ENCODE results near the gene ARMH3. TPM values are rescaled to one million over a fixed set of nuclear protein-coding genes. Genes with fewer than 3 reads are reported as not detected.

The ARMH3 gene
- total RNA-seq, 1 donor from 2014 or later, result 19.1 TPM

DNA sequence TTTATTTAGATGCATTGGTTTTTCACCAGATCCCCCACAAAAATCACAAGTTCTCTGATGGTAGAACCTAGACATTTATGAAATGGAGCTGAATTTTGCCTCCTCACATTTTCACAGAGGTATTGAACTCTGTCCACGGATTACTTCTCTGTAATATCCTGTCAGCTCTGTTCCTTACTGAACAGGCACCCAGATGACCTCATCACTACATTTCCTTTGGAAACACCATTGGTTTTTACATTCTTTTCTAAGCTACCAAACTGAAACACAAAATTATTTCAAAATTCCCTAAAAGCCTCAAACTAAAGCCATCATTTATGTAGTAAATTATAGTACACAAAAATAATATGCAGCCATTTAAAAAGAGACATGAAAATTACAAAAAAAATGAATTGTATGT lies 114.1 kb downstream of the ARMH3 start:
- no peaks in the 10 kb centered on the region for H3K9me3 Mint-ChIP-seq
- H3K27me3 Mint-ChIP-seq (ENCODE audit: low read depth), result no peaks in the 10 kb centered on the region
- peaks cover 2% of the 10 kb centered on the region for H3K4me1 Mint-ChIP-seq (ENCODE audit: low read depth)
- H3K27ac Mint-ChIP-seq, result no peak overlapping the region
- DNase-seq (ENCODE audit: low spot score), result no peak
- intact Hi-C loops (cut with micrococcal nuclease), result no loop called here
- H3K36me3 Mint-ChIP-seq (ENCODE audit: low read depth), result peaks cover 26% of the 10 kb centered on the region
- no peak overlapping the region for H3K4me3 Mint-ChIP-seq (ENCODE audit: low read depth)

DNA sequence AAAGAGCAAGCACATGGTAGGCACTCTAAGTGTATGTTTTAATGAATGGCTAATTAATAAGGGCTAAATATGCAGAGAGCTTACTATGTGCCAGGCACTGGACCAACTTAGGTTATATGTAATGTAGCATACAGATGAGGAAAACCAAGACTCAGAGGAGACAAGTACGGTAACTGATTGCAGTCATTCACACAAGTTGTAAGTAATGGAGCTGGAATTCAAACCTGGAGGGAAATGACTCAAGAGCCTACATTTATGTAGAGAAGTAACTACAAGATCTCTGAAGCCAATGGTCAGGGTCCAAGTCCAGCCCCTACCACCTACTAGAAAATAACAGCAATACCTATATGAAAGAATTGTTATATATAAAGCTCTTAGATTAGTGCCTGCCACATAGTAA lies 115.1 kb downstream of the ARMH3 start:
- Mint-ChIP-seq H3K27ac (no peak overlapping the region), H3K4me1 (ENCODE audit: low read depth) (peaks cover 2% of the 10 kb centered on the region), H3K4me3 (ENCODE audit: low read depth) (no peak overlapping the region), H3K27me3 (ENCODE audit: low read depth) (no peaks in the 10 kb centered on the region), H3K36me3 (ENCODE audit: low read depth) (peaks cover 19% of the 10 kb centered on the region), H3K9me3 (no peaks in the 10 kb centered on the region)
- no peak for DNase-seq (ENCODE audit: low spot score)
- intact Hi-C loops (cut with micrococcal nuclease), result no loop called here

GRCh38 chr10:101939729-101940128 lies 116.2 kb downstream of the ARMH3 start:
- intact Hi-C loops (cut with micrococcal nuclease), result no loop called here

DNA sequence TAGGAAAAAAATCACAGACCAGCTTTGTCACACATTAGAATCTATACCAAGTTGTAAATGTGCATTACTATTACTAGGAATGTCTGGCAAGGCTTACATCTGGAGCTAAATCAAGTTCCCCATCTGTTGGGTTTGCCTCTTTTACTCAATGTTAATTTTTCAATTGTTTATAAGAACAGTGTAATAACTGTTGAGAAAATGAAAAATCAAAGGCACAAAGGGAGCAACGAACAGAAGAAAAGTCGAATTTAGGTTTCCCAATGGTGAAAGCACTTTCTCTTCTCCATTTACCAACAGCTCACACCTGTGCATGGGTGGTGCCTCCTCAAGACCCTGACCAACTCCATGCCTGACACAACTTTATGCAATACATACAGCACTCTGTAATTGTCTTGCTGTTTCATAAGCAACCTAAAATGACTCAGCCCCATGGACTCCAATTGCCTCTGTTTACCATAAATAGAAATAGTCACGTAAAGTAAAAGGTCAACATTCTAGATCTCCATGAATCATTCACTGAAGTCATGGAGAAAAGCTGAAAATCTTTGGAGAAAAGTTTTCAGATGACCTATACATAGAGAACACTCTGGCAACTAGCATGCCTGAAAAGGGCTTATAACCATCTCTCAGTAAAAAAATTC lies 116.8 kb downstream of the ARMH3 start:
- Mint-ChIP-seq H3K36me3 (ENCODE audit: low read depth) (peaks cover 19% of the 10 kb centered on the region), H3K27me3 (ENCODE audit: low read depth) (no peaks in the 10 kb centered on the region), H3K9me3 (no peaks in the 10 kb centered on the region), H3K4me1 (ENCODE audit: low read depth) (peaks cover 2% of the 10 kb centered on the region), H3K27ac (no peak overlapping the region), H3K4me3 (ENCODE audit: low read depth) (no peak overlapping the region)
- intact Hi-C loops (cut with micrococcal nuclease), result no loop called here
- DNase-seq (ENCODE audit: low spot score), result no peak

More at GRCh38 chr10:101939729-101940128, 116.2 kb downstream of the ARMH3 start:
- Mint-ChIP-seq H3K4me3 (ENCODE audit: low read depth) (no peak overlapping the region), H3K27me3 (ENCODE audit: low read depth) (no peaks in the 10 kb centered on the region), H3K27ac (no peak overlapping the region), H3K9me3 (no peaks in the 10 kb centered on the region), H3K4me1 (ENCODE audit: low read depth) (peaks cover 2% of the 10 kb centered on the region), H3K36me3 (ENCODE audit: low read depth) (peaks cover 19% of the 10 kb centered on the region)
- no peak for DNase-seq (ENCODE audit: low spot score)

- no peaks in the 10 kb centered on the region for H3K9me3 Mint-ChIP-seq
- peaks cover 17% of the 10 kb centered on the region for H3K36me3 Mint-ChIP-seq (ENCODE audit: low read depth)
- DNase-seq (ENCODE audit: low spot score), result no peak
- H3K27ac Mint-ChIP-seq, result no peak overlapping the region
- no peaks in the 10 kb centered on the region for H3K27me3 Mint-ChIP-seq (ENCODE audit: low read depth)
- peaks cover 2% of the 10 kb centered on the region for H3K4me1 Mint-ChIP-seq (ENCODE audit: low read depth)
- no peak overlapping the region for H3K4me3 Mint-ChIP-seq (ENCODE audit: low read depth)
- intact Hi-C loops (cut with micrococcal nuclease), result no loop called here
Observed at GRCh38 chr10:101938305-101939007, 117.5 kb downstream of the ARMH3 start.

GRCh38 chr10:101935431-101935830 lies 120.5 kb downstream of the ARMH3 start:
- no peaks in the 10 kb centered on the region for H3K9me3 Mint-ChIP-seq
- no peak overlapping the region for H3K27ac Mint-ChIP-seq
- no peak overlapping the region for H3K4me3 Mint-ChIP-seq (ENCODE audit: low read depth)
- intact Hi-C loops (cut with micrococcal nuclease), result no loop called here
- H3K36me3 Mint-ChIP-seq (ENCODE audit: low read depth), result peaks cover 15% of the 10 kb centered on the region
- no peak for DNase-seq (ENCODE audit: low spot score)
- H3K27me3 Mint-ChIP-seq (ENCODE audit: low read depth), result no peaks in the 10 kb centered on the region
- H3K4me1 Mint-ChIP-seq (ENCODE audit: low read depth), result peaks cover 7% of the 10 kb centered on the region

DNA sequence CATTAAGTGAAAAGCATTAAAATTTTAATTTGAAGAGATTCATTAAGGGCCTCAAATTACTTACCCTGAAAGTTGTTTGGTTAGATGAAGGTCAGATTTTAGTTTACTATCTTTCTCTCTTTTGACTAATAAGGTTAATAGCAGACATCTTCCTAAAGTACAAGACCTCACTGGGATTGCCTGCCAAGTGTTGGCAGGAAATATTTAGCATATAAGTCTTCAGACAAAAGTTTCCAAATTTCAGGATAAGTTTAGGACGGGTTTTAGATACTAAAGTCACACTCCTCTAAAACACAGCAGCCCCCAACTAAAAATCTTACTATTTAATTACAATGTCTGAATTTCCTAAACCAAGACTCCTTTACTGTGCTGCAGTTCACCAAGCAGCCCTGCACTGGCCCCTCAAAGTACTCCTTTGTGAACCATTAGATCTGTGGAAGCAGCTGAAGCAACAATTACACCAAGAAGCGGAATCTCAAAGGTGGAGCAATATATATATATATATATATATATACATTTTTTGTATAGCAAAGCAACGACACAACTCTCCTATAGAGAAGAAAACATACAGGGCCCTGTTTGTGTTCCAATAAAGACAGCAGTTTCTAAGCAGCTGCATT lies 121.2 kb downstream of the ARMH3 start:
- intact Hi-C loops (cut with micrococcal nuclease), result no loop called here
- no peaks in the 10 kb centered on the region for H3K27me3 Mint-ChIP-seq (ENCODE audit: low read depth)
- peaks cover 7% of the 10 kb centered on the region for H3K4me1 Mint-ChIP-seq (ENCODE audit: low read depth)
- DNase-seq (ENCODE audit: low spot score), result no peak
- no peak overlapping the region for H3K4me3 Mint-ChIP-seq (ENCODE audit: low read depth)
- peaks cover 15% of the 10 kb centered on the region for H3K36me3 Mint-ChIP-seq (ENCODE audit: low read depth)
- H3K9me3 Mint-ChIP-seq, result no peaks in the 10 kb centered on the region
- no peak overlapping the region for H3K27ac Mint-ChIP-seq

GRCh38 chr10:101933976-101934375 lies 122.0 kb downstream of the ARMH3 start:
- Mint-ChIP-seq H3K4me3 (ENCODE audit: low read depth) (no peak overlapping the region), H3K4me1 (ENCODE audit: low read depth) (peaks cover 5% of the 10 kb centered on the region), H3K27ac (no peak overlapping the region), H3K9me3 (no peaks in the 10 kb centered on the region), H3K27me3 (ENCODE audit: low read depth) (no peaks in the 10 kb centered on the region), H3K36me3 (ENCODE audit: low read depth) (peaks cover 12% of the 10 kb centered on the region)
- intact Hi-C loops (cut with micrococcal nuclease), result no loop called here
- DNase-seq (ENCODE audit: low spot score), result no peak

GRCh38 chr10:101932183-101932582 lies 123.8 kb downstream of the ARMH3 start:
- no peak overlapping the region for H3K27ac Mint-ChIP-seq
- no peak for DNase-seq (ENCODE audit: low spot score)
- intact Hi-C loops (cut with micrococcal nuclease), result no loop called here

GRCh38 chr10:101925027-101925426 lies 130.9 kb downstream of the ARMH3 start:
- Mint-ChIP-seq H3K4me3 (ENCODE audit: low read depth) (no peak overlapping the region), H3K36me3 (ENCODE audit: low read depth) (peaks cover 13% of the 10 kb centered on the region), H3K27me3 (ENCODE audit: low read depth) (no peaks in the 10 kb centered on the region), H3K9me3 (no peaks in the 10 kb centered on the region), H3K4me1 (ENCODE audit: low read depth) (peaks cover 5% of the 10 kb centered on the region), H3K27ac (no peak overlapping the region)
- intact Hi-C loops (cut with micrococcal nuclease), result no loop called here
- no peak for DNase-seq (ENCODE audit: low spot score)

More at GRCh38 chr10:101932183-101932582, 123.8 kb downstream of the ARMH3 start:
- Mint-ChIP-seq H3K4me3 (ENCODE audit: low read depth) (no peak overlapping the region), H3K9me3 (no peaks in the 10 kb centered on the region), H3K4me1 (ENCODE audit: low read depth) (peaks cover 5% of the 10 kb centered on the region), H3K27me3 (ENCODE audit: low read depth) (no peaks in the 10 kb centered on the region), H3K36me3 (ENCODE audit: low read depth) (peaks cover 15% of the 10 kb centered on the region)

GRCh38 chr10:101923256-101923655 lies 132.7 kb downstream of the ARMH3 start:
- Mint-ChIP-seq H3K27me3 (ENCODE audit: low read depth) (no peaks in the 10 kb centered on the region), H3K9me3 (no peaks in the 10 kb centered on the region), H3K36me3 (ENCODE audit: low read depth) (peaks cover 13% of the 10 kb centered on the region), H3K27ac (no peak overlapping the region), H3K4me1 (ENCODE audit: low read depth) (peaks cover 5% of the 10 kb centered on the region), H3K4me3 (ENCODE audit: low read depth) (no peak overlapping the region)
- intact Hi-C loops (cut with micrococcal nuclease), result no loop called here
- DNase-seq (ENCODE audit: low spot score), result no peak

- H3K4me1 Mint-ChIP-seq (ENCODE audit: low read depth), result peaks cover 5% of the 10 kb centered on the region
- H3K36me3 Mint-ChIP-seq (ENCODE audit: low read depth), result peaks cover 9% of the 10 kb centered on the region
- intact Hi-C loops (cut with micrococcal nuclease), result no loop called here
- H3K9me3 Mint-ChIP-seq, result no peaks in the 10 kb centered on the region
- no peak for DNase-seq (ENCODE audit: low spot score)
- no peak overlapping the region for H3K27ac Mint-ChIP-seq
- H3K4me3 Mint-ChIP-seq (ENCODE audit: low read depth), result no peak overlapping the region
- no peaks in the 10 kb centered on the region for H3K27me3 Mint-ChIP-seq (ENCODE audit: low read depth)
Observed at GRCh38 chr10:101922846-101923245, 133.1 kb downstream of the ARMH3 start.

GRCh38 chr10:101920546-101920945 lies 135.4 kb downstream of the ARMH3 start:
- no peaks in the 10 kb centered on the region for H3K27me3 Mint-ChIP-seq (ENCODE audit: low read depth)
- no peak for DNase-seq (ENCODE audit: low spot score)
- H3K36me3 Mint-ChIP-seq (ENCODE audit: low read depth), result peaks cover 8% of the 10 kb centered on the region
- H3K9me3 Mint-ChIP-seq, result no peaks in the 10 kb centered on the region
- H3K27ac Mint-ChIP-seq, result no peak overlapping the region
- peaks cover 5% of the 10 kb centered on the region for H3K4me1 Mint-ChIP-seq (ENCODE audit: low read depth)
- intact Hi-C loops (cut with micrococcal nuclease), result no loop called here
- H3K4me3 Mint-ChIP-seq (ENCODE audit: low read depth), result no peak overlapping the region
